HK-2 (cell line): Measurements from ENCODE around the gene DNAH17.
A peak's percentile ranks its signal among the peaks of the same experiment; 100 is the strongest.

Experiments
- DNase-seq: peaks from one replicate; pipeline ENCODE4 v3.0.0-alpha.2; 2018; ENCODE audit not compliant: unreplicated experiment

Gene DNAH17

DNA sequence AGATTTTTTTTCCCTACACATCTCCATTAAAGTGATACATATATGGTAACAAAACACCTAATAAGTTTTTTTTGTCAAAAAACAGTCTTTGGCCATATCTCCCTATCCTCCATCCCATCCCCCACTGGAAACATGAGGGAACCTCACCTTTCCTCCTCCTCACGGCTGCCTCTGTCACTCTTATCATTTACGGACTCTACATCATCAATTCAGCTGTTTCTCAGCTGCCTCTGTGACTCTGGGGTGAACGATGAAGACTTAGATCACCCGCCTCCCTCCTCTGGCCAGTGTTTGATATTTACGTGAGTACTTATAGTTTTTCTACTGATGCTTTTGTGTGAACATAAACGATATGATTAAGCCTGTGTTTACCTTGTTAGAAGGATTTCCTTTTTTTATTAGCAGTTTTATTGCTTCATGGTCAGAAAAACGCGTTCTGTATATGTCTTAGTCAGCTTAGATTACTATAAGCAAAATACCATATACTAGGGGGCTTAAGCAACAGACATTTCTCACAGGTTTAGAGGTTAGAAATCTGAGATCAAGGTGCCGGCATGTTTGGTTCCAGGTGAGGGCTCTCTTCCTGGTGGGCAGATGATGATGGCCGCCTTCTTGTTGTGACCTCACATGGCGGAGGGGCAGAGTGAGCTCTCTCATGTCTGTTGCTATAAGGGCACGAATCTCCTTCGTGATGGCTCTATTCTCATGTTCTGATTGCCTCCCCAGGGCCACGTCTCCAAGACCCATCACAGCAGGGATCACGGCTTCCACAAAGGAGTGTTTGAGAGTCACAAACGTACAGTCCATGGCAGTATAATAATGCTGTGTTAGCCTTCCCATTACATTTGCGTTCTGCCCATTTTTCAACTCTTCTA is 32.1 kb downstream of the DNAH17 start:
- no peak for DNase-seq

DNA sequence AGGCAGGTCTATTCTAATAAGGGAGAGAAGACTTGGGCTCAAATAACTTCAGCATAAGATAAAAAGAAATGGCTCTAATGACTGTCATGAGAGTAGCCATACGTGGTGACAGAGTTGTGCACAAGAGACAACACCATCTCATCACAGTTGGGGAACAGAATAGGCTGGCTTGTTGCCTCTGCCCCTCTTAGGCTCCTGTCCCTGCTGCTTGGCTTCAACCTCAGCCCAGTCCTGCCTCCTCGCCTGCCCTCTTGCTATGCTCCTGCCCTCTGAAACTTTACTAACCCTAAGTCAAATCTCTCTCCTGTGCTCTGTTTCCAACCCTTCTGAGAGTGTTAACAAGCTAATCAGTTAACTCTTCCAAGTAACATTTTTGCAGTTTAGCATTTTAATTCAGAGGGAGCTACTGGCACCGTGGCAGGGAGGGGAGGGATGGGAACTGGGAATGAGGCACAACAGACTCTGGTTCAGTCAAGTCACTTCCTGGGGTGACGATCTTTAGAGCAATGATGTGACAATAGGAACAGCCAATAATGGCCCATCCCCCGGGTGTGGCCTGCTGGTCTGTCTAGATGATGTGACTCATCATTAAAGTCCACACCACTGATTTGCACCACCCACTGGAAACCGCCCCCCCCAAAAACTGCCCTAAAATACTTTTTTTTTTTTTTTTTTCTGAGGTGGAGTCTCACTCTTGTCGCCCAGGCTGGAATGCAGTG is 35.5 kb downstream of the DNAH17 start:
- peak; percentile 35 for DNase-seq

DNA sequence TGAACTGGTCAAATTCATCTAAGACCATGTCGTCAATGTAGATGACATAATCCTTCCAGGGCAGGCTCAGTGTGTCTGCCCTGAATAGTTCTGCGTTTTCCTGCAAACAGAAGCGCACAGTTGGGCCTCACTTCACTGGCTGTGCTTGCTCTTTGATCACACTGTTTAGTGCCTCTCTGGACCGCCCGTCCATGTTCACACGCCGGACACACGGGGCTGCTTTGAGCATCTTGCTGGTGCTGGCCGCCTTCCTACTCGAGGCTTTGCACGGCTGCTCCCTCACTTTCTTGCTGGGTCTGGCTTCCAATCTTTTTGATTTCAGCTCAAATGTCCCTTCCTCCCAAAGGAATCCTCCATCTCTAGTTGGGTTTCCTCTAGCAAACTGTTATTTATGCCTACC is 37.4 kb downstream of the DNAH17 start:
- no peak for DNase-seq

GRCh38 chr17:78538033-78538776 is 39.0 kb downstream of the DNAH17 start:
- no peak for DNase-seq

- DNase-seq: no peak
Observed at GRCh38 chr17:78537217-78537860, 39.9 kb downstream of the DNAH17 start.

DNA sequence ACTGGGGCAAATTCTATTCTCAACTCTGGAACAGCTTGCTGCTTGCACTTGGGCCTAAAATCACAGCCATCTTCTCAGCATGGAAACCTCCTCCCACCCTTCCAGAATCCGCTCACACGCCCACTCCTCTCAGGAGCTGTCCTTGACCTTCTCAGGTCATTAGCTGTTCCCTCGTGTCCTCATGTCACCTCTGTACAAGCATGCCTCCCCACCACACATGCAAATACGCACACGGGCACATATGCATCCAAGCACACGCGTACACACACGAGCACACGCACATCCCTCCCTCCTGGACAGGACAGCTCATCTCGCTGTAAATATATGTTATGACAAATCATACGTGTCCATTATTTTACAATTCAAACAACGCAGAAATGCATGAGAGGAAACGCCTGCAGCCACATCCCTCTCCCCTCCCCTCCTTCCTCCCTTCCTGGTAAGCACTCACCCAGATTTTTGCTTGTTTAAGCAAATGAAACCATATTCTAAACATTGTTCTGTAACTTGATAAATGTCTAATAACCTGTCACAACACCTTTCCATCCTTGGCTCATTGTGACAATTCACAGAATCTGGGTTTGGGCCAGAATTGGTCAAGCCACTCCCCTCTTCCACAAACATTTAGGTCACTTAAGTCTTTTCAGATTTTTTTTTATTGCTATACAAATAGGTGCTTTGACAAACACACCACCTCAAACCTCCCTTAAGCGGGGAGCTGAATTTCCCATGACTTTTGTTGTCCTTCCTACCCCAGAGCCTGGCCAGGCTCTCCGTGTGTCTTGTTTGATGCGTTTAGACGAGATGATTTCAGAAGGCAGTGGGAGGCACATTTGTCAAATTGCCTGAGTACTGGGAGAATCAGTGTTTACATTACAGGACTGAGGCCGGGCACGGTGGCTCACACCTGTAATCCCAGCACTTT is 41.7 kb downstream of the DNAH17 start:
- no peak for DNase-seq

GRCh38 chr17:78534492-78535272 is 42.5 kb downstream of the DNAH17 start:
- DNase-seq: no peak

DNA sequence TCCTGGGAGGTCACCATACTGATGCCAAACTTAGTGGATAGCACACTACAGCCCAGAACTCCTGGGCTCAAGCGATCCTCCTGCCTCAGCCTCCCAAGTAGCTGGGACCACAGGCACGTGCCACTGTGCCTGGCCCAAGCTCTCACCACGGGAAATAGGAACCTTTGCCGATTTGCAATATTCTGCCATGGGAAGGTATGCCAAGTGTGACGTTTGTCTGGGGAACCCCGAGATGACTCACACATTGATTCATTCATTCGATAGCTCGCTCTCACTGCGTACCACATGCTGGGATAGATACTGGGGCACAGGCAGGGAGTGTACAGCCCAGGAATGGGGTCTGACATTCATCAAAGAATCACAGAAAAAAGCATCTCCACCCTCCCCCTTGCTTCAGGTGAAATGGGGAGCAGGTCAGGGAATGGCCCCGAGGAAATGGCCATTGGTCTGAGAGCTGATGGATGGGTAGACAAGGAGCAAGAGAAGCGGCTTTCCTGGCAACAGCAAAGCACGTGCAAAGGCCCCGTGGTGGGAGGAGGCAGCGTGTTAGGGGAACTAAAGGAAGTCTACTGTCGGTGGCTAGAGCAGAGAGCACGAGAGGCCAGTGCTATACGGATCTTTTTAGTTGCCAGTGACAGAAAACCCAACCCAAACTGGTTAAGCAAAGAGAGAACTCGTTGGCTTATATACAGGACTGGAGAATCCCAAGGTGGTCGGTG is 44.1 kb downstream of the DNAH17 start:
- peak; percentile 63 for DNase-seq

GRCh38 chr17:78532311-78532710 is 44.9 kb downstream of the DNAH17 start:
- no peak for DNase-seq

DNA sequence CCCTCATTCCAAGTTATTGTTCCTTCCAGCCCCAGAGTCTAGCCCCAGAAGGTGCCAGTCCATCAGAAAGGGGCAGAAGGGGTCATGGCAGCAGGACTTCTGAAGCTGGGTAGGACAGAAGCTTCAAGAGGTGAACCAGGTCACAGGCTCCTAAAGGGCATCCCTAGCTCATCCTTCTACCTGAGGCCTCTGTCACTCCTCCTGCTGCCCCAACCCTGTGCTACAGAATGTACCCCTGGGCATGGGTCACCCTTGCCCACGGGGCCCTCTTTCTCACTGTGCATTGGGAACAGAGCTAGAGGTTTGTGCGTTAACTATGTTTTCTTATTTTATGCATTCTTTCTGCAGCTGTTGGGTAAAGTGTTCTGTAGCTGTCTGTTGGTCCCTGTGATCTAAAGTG is 46.5 kb downstream of the DNAH17 start:
- no peak for DNase-seq

- no peak for DNase-seq
Observed at GRCh38 chr17:78529871-78530670, 47.1 kb downstream of the DNAH17 start.

GRCh38 chr17:78529251-78529650 is 47.9 kb downstream of the DNAH17 start:
- no peak for DNase-seq

- DNase-seq: no peak
Observed at GRCh38 chr17:78528541-78528940, 48.7 kb downstream of the DNAH17 start.

DNA sequence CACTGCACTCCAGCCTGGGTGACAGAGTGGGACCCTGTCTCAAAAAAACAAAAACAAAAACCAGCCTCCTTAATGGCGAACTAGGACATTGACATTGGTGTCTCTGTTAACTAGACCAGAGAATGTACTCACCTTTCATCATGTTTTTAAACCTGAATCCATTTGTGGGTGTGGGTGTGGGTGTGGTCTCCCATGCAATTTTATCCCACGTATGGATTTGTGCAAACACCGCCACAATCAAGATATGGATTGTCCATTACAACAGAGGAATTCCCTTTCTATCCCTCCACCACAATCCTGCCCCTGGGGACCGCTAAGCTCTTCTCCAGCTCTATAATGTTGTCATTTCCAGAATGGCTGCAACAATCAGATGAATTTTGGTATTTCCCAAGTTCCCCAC is 49.9 kb downstream of the DNAH17 start:
- no peak for DNase-seq

- no peak for DNase-seq
Observed at GRCh38 chr17:78526231-78527025, 50.8 kb downstream of the DNAH17 start.

DNA sequence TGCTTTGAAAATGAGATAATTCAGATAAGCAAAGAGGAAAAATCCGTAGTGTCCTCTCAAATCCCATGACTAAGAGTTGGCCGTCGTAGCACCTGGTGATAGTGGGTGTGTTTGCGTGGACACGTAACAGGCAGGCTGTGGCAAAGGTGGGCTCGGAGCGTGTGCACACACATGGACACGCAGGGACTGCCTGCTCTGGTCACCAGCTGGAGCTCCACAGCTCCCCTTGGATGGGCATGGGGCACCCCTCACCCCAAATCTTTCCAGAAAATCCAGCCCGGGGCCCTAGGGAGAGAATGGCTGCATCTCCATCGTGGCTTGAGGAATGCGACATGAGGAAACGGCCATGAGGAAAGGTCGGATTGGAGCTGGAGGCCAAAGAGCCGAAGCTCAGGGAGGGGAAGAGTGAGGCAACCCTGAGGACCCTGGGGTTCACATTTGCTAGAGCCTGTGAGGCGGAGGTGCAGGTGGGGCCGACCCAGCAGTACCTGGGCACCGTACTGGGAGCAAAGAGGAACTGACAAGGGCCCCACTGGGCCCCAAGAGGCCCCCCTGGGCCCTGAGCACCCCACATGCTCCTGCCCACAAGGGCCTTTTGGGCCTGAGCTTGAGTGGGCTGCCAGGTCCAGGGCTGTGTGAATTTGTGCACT is 51.6 kb downstream of the DNAH17 start:
- DNase-seq: no peak

- DNase-seq: no peak
Observed at GRCh38 chr17:78524870-78525510, 52.2 kb downstream of the DNAH17 start.
